Colon (tissue), 2 donors: ENCODE measurements around the gene TNFSF11.
A peak's percentile ranks its signal among the peaks of the same experiment; 100 is the strongest.

Source experiments
- FAIRE-seq: peaks from 2 replicates; lab custom pipeline; 2012; peaks lifted over from hg19 to GRCh38; lab: Jason Lieb, UNC
- donor health status: control.
- donor health status: control.

TNFSF11 gene

DNA sequence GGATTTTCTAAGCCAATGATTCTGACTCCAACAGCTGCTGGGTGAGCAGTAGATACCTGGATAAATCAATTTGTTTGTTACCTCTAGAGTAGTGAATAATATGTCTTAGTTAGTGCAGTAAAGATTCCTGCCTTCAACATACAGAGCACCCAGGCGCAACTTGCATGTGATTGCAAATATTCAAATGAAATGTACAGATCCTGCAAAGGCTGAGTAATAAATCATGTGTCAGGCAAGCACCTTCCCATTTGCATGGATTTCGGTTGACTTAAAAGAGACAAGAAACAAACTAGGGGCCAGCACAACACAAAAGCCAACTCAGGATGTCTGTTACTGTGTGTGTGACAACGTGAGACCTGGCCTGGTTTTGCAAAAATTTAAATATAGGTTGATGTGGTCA is 79.7 kb downstream of the TNFSF11 start:
- FAIRE-seq, result no peak

- FAIRE-seq, result peak; percentile 72
Observed at GRCh38 chr13:42654212-42654611, 80.3 kb downstream of the TNFSF11 start.

DNA sequence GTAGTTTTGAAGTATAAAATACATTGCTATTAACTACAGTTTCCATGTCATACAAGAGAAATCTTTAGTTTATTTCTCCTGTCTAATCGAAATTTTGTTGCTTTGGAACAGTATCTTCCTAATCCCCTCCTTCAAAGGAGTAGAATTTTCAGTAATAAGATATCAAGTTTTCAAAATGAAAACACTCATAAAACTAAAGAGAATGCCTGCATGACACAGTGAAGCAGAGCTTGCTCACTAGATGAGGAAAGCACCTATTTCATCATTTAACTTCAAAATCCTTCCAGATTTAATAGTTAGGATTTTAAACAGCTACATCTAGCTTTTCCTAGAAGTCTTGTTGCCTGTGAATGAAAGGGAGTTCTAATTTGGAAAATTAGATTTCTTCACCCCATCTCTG is 80.8 kb downstream of the TNFSF11 start:
- no peak for FAIRE-seq

- FAIRE-seq, result no peak
Observed at GRCh38 chr13:42656161-42656560, 82.2 kb downstream of the TNFSF11 start.

- FAIRE-seq, result no peak
Observed at GRCh38 chr13:42656958-42657357, 83.0 kb downstream of the TNFSF11 start.
